Caco-2 (cell line): Measurements from ENCODE around the gene CDON. TPM values are rescaled to one million over a fixed set of nuclear protein-coding genes. Genes with fewer than 3 reads are reported as not detected.

ENCODE experiments used
- BruUV-seq: library from RNA; stranded (reverse); fragments of 400-500 nt; replicated peaks from 2 replicates; lab custom pipeline; 2021; lab: Mats Ljungman, UMichigan
- CTCF ChIA-PET: fragments of 300-600 bp; sonication (Branson Sonifier 250); formaldehyde crosslinking; loops from one replicate; lab custom pipeline; 2022; ENCODE audit warnings: antibody characterized with exemption; lab: Charles Lee
- POLR2A ChIA-PET: fragments of 300-600 bp; sonication (Branson Sonifier 250); formaldehyde crosslinking; loops from one replicate; lab custom pipeline; 2022; ENCODE audit warnings: antibody characterized with exemption; lab: Charles Lee
- DNase-seq, 2 experiments: peaks; one replicate each; pipeline versions ENCODE4 v3.0.0 to v3.0.0-alpha.2; 2020 to 2022
- H3K27me3 ChIP-seq: replicated peaks from 2 replicates; pipeline ENCODE4 v1.6.0; 2011; ENCODE audit warnings: low read length; ENCODE audit not compliant: control insufficient read depth, insufficient read depth
- H3K36me3 ChIP-seq: 2 replicates; pipeline ENCODE4 v1.5.1; 2011; ENCODE audit warnings: low read length; ENCODE audit not compliant: control insufficient read depth, insufficient read depth
- H3K4me1 ChIP-seq: fragments of 250-450 bp; sonication (Bioruptor Pico); 2 replicates; pipeline ENCODE4 v1.5.1; 2020; ENCODE audit warnings: mild to moderate bottlenecking
- H3K4me3 ChIP-seq: 2 replicates; pipeline ENCODE4 v1.5.1; 2011; ENCODE audit warnings: low read depth, mild to moderate bottlenecking, control low read depth, low read length
- H3K9me3 ChIP-seq: fragments of 250-450 bp; sonication (Bioruptor Pico); 2 replicates; pipeline ENCODE4 v1.5.1; 2020; ENCODE audit warnings: mild to moderate bottlenecking, moderate library complexity
- H3K27ac Mint-ChIP-seq: one replicate; pipeline ENCODE4 v1.8.0; 2022; ENCODE audit warnings: mixed read lengths; ENCODE audit not compliant: unreplicated experiment
- H3K27me3 Mint-ChIP-seq: one replicate; pipeline ENCODE4 v1.8.0; 2022; ENCODE audit warnings: mixed read lengths; ENCODE audit not compliant: insufficient read depth, unreplicated experiment
- H3K36me3 Mint-ChIP-seq: one replicate; pipeline ENCODE4 v1.8.0; 2022; ENCODE audit warnings: mild to moderate bottlenecking, mixed read lengths; ENCODE audit not compliant: insufficient read depth, unreplicated experiment
- H3K4me1 Mint-ChIP-seq: one replicate; pipeline ENCODE4 v1.8.0; 2022; ENCODE audit warnings: low read depth, mixed read lengths; ENCODE audit not compliant: unreplicated experiment
- H3K4me3 Mint-ChIP-seq: one replicate; pipeline ENCODE4 v1.8.0; 2022; ENCODE audit warnings: mild to moderate bottlenecking, moderate library complexity, mixed read lengths; ENCODE audit not compliant: unreplicated experiment
- H3K9me3 Mint-ChIP-seq: one replicate; pipeline ENCODE4 v1.8.0; 2022; ENCODE audit warnings: mixed read lengths; ENCODE audit not compliant: unreplicated experiment
- CTCF ChIP-seq, 2 experiments: fragments of 200-600 bp in 1 of 2; IDR thresholded peaks; 1 replicate in 1 of 2; 2 replicates in 1 of 2; pipeline versions ENCODE4 v1.5.1 to v1.8.0; 2011 to 2022; ENCODE audit warnings: antibody characterized with exemption in 1 of 2, control low read depth in 1 of 2, inconsistent platforms in 1 of 2, low read depth in 1 of 2, low read length in 1 of 2, mild to moderate bottlenecking in 1 of 2, moderate library complexity in 1 of 2; ENCODE audit not compliant: insufficient read depth in 1 of 2, severe bottlenecking in 1 of 2, unreplicated experiment in 1 of 2
- intact Hi-C: fragments of 100-400 bp; cut with micrococcal nuclease; formaldehyde crosslinking; loops from one replicate; pipeline ENCODE4 v1.10.0; 2022; ENCODE audit not compliant: unreplicated experiment
- total RNA-seq: library from RNA; stranded (reverse); gene quantifications from 2 replicates; pipeline ENCODE4 v1.2.3, GENCODE V29; 2022

The CDON gene
- total RNA-seq, 1 experiment from 2014 or later = 6.8 TPM

DNA sequence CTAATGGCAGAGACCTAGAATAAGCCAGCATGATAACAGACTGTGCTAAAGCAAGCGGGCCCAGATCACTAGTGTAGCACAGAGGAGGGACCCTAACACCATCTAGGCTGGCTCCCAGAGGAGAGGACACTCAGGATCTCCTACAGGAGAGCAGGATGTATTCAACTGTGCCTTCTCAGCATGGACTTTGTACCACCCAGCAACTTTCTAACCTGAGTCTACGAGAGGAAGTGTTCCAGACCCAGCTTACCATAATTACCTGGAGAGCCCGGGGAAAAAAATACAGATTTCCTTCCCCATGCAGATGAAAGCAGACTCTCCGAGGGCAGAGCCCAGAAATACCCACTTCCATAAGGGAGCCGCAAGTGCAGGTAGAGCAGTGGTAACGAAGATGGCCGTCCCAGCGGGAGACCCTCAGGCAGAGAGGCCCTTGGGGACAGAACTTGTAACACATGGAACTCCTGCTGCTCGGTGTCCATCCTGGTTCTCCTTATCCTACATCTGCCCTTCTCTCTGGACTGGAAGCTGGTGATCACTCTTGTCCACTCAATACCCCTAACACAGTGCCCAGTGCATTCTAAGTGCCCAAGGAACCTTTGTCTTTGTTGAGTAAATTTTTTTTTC lies 138.2 kb downstream of the CDON start:
- ChIA-PET CTCF (interaction anchor here (0.9 kb wide), 2 partner anchors 18 to 137 kb away, joined by 3 to 4 read pairs; no protein-coding TSS in a partner anchor), POLR2A (no interaction called here)
- no peaks in the 10 kb centered on the region for H3K4me1 ChIP-seq
- no peak overlapping the region for H3K27ac Mint-ChIP-seq
- H3K36me3 ChIP-seq = no peaks in the 10 kb centered on the region
- DNase-seq = no peak
- no peaks in the 10 kb centered on the region for H3K4me1 Mint-ChIP-seq
- no peaks in the 10 kb centered on the region for H3K9me3 Mint-ChIP-seq
- no peaks in the 10 kb centered on the region for H3K27me3 ChIP-seq
- H3K4me3 ChIP-seq = no peak overlapping the region
- intact Hi-C loops = loop anchor here (5.0 kb wide), 2 partner anchors 218 to 343 kb away; partner anchors contain the start of genes FOXRED1 and SRPRA
- BruUV-seq = no TSS peak
- no peak for TF ChIP-seq CTCF (IDR thresholded peaks at IDR 0.05; ENCODE audit: insufficient read depth in 1 of 2, low read depth in 1 of 2, low read length in 1 of 2, severe bottlenecking in 1 of 2, unreplicated experiment in 1 of 2)
- no peaks in the 10 kb centered on the region for H3K36me3 Mint-ChIP-seq
- no peak overlapping the region for H3K4me3 Mint-ChIP-seq
- no peaks in the 10 kb centered on the region for H3K9me3 ChIP-seq
- H3K27me3 Mint-ChIP-seq = peaks cover 15% of the 10 kb centered on the region

- POLR2A ChIA-PET = no interaction called here
- intact Hi-C loops = loop anchor here (1.0 to 5.0 kb wide), 5 partner anchors 138 to 344 kb away; partner anchors contain the start of genes FOXRED1 and SRPRA
Measured at GRCh38 chr11:125923633-125924032, 139.0 kb downstream of the CDON start.

More at GRCh38 chr11:125923633-125924032, 139.0 kb downstream of the CDON start:
- BruUV-seq = no TSS peak
- no peaks in the 10 kb centered on the region for H3K27me3 ChIP-seq
- DNase-seq = no peak
- H3K4me3 ChIP-seq = no peak overlapping the region
- no peaks in the 10 kb centered on the region for H3K9me3 ChIP-seq
- TF ChIP-seq CTCF (IDR thresholded peaks at IDR 0.05; ENCODE audit: insufficient read depth in 1 of 2, low read depth in 1 of 2, low read length in 1 of 2, severe bottlenecking in 1 of 2, unreplicated experiment in 1 of 2) = no peak
- H3K9me3 Mint-ChIP-seq = no peaks in the 10 kb centered on the region
- no peaks in the 10 kb centered on the region for H3K36me3 ChIP-seq
- CTCF ChIA-PET = interaction anchor here (1.1 to 1.6 kb wide), 2 partner anchors 139 to 270 kb away, joined by 8 to 10 read pairs; partner anchors contain the start of gene CDON
- no peak overlapping the region for H3K4me3 Mint-ChIP-seq
- no peaks in the 10 kb centered on the region for H3K36me3 Mint-ChIP-seq
- H3K4me1 Mint-ChIP-seq = no peaks in the 10 kb centered on the region
- H3K4me1 ChIP-seq = no peaks in the 10 kb centered on the region
- H3K27ac Mint-ChIP-seq = no peak overlapping the region
- H3K27me3 Mint-ChIP-seq = peaks cover 14% of the 10 kb centered on the region
